Mesodermal cell (in vitro differentiated cells): ENCODE results near the gene KCNT1.

ENCODE experiments used
- H3K27ac ChIP-seq: 2 replicates; pipeline ENCODE4 v1.7.0; 2013; ENCODE audit warnings: mild to moderate bottlenecking, low read depth, low read length, moderate library complexity; ENCODE audit not compliant: severe bottlenecking
- H3K36me3 ChIP-seq: 2 replicates; pipeline ENCODE4 v1.7.1; 2013; ENCODE audit warnings: mild to moderate bottlenecking, low read length, moderate library complexity; ENCODE audit not compliant: control insufficient read depth, insufficient read depth
- H3K4me1 ChIP-seq: one replicate; pipeline ENCODE4 v1.7.1; 2013; ENCODE audit warnings: mild to moderate bottlenecking, low read length; ENCODE audit not compliant: insufficient read depth, control insufficient read depth, poor library complexity, severe bottlenecking
- H3K4me3 ChIP-seq: 2 replicates; pipeline ENCODE4 v1.7.0; 2013; ENCODE audit warnings: low read length, control low read depth, mild to moderate bottlenecking; ENCODE audit not compliant: insufficient read depth, poor library complexity, severe bottlenecking; ENCODE audit errors: extremely low read depth
- H3K9me3 ChIP-seq: 2 replicates; pipeline ENCODE4 v1.7.1; 2013; ENCODE audit warnings: mild to moderate bottlenecking, low read length, moderate library complexity; ENCODE audit not compliant: control insufficient read depth
- WGBS, 2 experiments: methylation state at CpG; one replicate each; pipeline ENCODE4 v1.1.5; 2013; ENCODE audit warnings: missing lambda C conversion rate in 2 of 2; ENCODE audit not compliant: insufficient coverage in 2 of 2; 5-methylcytosine and 5-hydroxymethylcytosine counted together

Gene KCNT1

DNA sequence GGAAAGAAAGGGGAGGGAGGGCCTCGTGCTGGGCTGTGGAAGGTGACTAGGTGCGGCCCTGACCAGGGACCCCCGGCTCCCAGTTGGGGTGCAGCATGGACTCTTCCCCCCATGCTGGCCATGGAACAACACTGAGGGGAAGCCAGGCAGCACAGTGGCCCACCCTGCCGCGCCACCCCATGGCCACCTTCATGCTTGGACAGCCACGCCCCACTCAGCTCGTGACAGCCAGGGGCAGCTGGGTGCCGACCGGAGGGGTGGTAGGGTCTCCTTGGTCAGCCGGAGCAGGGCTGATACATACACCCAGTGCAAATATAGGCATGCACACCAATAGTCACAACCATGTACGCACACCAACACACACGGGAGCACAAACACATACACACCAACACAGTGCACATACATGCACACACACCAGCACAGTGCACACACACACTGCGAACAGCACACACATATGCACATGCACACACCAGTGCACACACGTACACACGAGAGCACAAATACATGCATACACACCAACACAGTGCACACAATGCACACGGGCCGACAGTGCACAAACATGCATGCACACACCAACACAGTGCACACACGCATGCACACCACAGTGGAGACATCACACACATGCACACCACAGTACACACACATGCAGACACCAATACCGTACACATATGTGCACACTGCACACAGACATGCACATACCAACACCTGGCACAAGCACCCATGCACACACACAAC is 11.0 kb upstream of the KCNT1 start:
- Histone ChIP-seq H3K27ac (no peak overlapping the region), H3K9me3 (no peaks in the 10 kb centered on the region), H3K4me3 (no peak overlapping the region), H3K36me3 (no peaks in the 10 kb centered on the region), H3K4me1 (peaks cover 6% of the 10 kb centered on the region)
- 89 to 92% methylated on average over 10 to 14 of the region's 19 CpGs for WGBS, 2 experiments

DNA sequence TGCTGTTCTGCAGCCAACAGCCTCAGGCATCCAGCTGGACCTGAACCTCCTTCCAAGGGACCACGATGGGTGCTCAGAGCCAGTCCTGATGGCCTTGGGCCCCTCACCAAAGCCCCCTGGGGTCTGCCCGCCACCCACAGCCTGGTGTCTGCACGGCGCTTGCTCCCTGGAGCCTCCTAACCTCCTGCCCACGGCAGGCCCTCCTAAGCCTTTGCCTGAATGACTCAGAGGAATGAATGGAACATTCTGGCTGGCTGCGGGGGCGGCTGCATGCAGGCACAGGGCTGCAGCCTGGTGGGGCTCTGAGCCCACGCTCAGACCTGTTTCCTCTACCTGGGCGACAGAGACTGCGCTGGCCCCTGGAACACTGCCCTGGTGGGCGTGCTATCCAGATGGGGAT is 9.6 kb upstream of the KCNT1 start:
- WGBS, 2 experiments: 82 to 93% methylated on average over 10 to 11 of the region's 11 CpGs
- Histone ChIP-seq H3K27ac (no peak overlapping the region), H3K9me3 (no peaks in the 10 kb centered on the region), H3K4me1 (peaks cover 6% of the 10 kb centered on the region), H3K4me3 (no peak overlapping the region), H3K36me3 (no peaks in the 10 kb centered on the region)

DNA sequence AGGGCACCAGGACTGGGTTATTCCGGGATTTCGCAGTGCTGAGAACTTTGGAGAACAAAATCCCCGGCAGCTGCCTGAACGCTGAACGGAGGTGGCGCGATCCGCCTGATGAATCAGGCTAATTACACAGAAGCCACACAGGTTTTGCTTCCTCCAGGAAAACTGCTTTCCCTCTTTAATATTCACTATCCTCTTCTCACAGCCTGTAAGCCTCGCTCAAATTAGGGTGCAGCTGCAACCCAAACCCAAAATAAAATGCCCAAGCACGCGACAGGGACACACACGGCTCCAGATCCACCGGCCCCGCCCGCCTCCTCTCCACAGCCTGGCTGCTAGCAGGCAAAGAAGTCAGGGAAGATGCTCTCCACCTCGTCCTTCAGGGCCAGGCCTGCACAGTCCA is 8.7 kb upstream of the KCNT1 start:
- H3K27ac ChIP-seq: no peak overlapping the region
- 88 to 95% methylated on average over 16 of the region's 16 CpGs for WGBS, 2 experiments
- no peaks in the 10 kb centered on the region for H3K9me3 ChIP-seq
- no peaks in the 10 kb centered on the region for H3K36me3 ChIP-seq
- no peak overlapping the region for H3K4me3 ChIP-seq
- peaks cover 6% of the 10 kb centered on the region for H3K4me1 ChIP-seq

DNA sequence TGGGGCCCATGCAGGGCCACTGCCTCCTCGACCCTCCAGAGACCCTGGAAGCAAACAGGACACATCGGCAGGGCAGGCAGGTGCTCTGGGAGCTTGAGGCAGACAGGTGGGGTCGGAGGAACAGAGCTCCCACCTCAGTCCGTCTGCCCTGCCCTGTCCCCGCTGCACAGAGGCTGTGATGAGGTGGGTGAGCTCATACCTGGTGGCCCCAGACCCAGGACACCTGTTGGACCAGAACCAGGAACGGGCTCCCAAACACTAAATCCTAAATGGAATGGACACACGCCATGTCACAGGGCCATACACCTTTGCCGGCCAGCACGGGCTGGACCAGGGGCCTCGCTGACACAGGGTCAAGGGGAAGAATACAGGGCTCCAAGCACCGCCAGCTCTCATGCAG is 8.2 kb upstream of the KCNT1 start:
- H3K36me3 ChIP-seq: no peaks in the 10 kb centered on the region
- 92 to 97% methylated on average over 11 of the region's 11 CpGs for whole genome bisulfite sequencing, 2 experiments
- H3K27ac ChIP-seq: no peak overlapping the region
- H3K9me3 ChIP-seq: no peaks in the 10 kb centered on the region
- no peak overlapping the region for H3K4me3 ChIP-seq
- H3K4me1 ChIP-seq: peaks cover 6% of the 10 kb centered on the region

DNA sequence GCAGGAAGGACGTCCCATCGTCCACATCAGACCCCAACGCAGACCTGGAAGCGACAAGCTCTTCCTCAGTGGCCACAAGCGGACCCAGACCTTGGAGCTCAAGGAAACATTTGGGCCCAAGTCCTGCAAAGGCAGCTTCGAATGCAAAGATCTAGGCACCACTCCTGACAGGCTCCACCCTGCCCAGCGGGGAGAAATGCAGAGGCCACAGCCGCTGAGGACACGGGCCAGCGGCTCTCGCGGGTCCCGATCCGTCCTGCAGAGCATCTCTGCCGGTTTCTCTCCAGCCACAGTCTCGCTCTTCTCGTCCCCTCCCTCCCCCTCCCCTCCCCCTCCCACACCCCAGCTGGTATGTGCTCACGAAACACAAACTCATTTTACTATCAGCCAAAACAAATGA is 7.6 kb upstream of the KCNT1 start:
- H3K36me3 ChIP-seq: no peaks in the 10 kb centered on the region
- H3K4me3 ChIP-seq: no peak overlapping the region
- WGBS, 2 experiments: 80 to 81% methylated on average over 14 to 16 of the region's 18 CpGs
- peaks cover 6% of the 10 kb centered on the region for H3K4me1 ChIP-seq
- H3K9me3 ChIP-seq: no peaks in the 10 kb centered on the region
- H3K27ac ChIP-seq: no peak overlapping the region

DNA sequence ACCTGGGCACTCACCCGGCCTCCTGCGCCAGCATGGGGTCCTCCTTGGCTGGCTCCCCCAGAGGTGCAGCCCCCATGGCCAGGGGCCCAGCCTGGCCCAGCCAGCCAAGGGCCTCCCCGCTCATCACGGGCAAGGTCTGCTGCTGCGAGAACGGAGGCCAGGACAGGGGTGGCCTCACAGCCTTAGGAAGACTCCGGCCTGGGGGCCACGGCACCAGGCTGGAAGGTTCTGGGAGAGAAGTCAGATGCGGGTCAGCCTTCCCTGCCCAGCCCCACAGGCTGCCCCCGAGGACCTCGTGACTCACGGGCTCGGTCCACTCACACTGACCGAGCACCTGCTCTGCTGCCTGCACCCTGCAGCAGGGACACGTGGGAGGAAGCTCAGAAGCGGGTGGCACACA is 6.9 kb upstream of the KCNT1 start:
- 91 to 96% methylated on average over 16 of the region's 16 CpGs for WGBS, 2 experiments

DNA sequence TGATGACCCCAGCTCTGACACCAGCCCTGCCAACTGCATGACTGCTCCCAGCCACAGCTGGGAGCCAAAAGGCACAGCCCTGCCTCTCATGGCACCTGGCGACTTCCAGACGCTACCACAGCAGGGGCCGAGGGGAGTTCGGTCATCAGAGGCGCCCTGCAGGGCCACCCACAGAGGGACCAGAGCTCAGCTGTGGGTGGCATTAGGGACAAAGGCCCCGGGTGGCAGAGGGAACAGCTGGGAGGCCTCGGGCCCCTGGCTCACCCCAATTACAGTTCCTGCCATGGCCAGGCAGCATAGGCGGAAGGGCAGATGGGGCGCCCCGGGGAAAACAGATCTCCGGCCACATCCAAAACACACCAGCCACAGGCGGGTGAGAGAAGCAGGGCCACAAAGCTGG is 6.3 kb upstream of the KCNT1 start:
- Histone ChIP-seq H3K4me1 (peaks cover 6% of the 10 kb centered on the region), H3K27ac (no peak overlapping the region), H3K9me3 (no peaks in the 10 kb centered on the region), H3K4me3 (no peak overlapping the region), H3K36me3 (no peaks in the 10 kb centered on the region)
- WGBS, 2 experiments: 95 to 97% methylated on average over 6 to 11 of the region's 12 CpGs

More for the DNA sequence above, 6.9 kb upstream of the KCNT1 start:
- H3K36me3 ChIP-seq: no peaks in the 10 kb centered on the region
- no peaks in the 10 kb centered on the region for H3K9me3 ChIP-seq
- no peak overlapping the region for H3K4me3 ChIP-seq
- no peak overlapping the region for H3K27ac ChIP-seq
- peaks cover 6% of the 10 kb centered on the region for H3K4me1 ChIP-seq

DNA sequence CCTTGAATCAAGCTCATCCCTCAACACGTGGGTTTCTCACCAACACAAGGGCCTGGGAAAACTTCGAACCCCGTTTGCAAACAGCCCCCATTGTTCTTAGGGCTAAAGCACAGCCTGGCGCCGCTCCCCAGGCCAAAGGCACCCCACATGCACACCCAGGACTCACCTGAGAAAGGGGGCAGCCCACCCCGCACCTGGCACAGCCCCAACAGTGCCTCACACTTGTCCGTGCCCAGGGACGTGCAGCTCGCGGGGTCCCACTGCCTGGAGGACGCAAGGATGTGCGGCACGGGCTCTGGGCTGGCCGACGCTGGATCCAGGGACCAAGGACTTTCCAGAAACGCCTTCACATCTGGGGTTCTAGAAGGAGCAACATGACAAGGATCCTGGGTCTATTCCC is 5.5 kb upstream of the KCNT1 start:
- Histone ChIP-seq H3K27ac (no peak overlapping the region), H3K4me3 (no peak overlapping the region), H3K9me3 (no peaks in the 10 kb centered on the region), H3K36me3 (no peaks in the 10 kb centered on the region), H3K4me1 (peaks cover 6% of the 10 kb centered on the region)
- 76 to 92% methylated on average over 14 to 16 of the region's 16 CpGs for WGBS, 2 experiments

DNA sequence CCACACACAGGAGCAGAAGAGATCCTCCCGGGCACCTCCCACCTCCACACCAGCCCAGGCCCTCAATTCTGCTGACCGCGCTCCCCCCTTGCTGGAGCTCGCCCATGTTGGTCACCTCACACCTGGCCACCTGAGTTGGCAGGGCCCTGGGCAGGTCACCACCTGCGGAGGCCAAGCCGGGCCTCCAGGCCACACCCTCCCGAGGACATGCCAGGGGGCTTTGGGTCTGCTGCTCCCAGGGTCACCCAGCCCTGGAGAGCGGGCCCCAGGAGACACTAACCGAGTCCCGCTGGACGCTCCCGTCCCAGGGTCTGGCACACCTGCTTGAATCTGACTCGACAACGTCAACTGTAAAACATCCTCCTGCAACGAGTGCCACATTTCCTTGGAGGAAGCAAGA is 4.8 kb upstream of the KCNT1 start:
- WGBS, 2 experiments: 88 to 92% methylated on average over 13 to 14 of the region's 15 CpGs
- Histone ChIP-seq H3K4me3 (no peak overlapping the region), H3K9me3 (no peaks in the 10 kb centered on the region), H3K27ac (no peak overlapping the region), H3K36me3 (no peaks in the 10 kb centered on the region), H3K4me1 (peaks cover 6% of the 10 kb centered on the region)

DNA sequence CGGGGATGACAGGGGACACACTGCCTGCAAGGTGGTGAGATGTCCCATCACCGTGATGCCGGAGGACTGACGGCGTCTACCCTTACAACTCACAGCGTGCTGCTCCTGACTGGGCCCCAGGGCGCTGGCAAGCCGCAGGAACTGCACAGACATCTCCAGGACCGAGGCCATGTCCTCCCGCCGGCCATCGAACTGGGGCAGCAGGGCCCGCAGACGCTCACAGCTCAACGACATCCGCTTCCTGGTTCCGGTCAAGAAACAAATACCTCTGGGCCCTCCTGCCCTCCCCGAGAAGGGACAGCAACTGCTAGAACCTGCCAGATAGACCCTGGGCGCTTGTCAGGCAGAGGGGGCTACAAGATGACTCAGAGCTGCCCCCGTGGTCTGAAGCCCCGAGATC is 3.7 kb upstream of the KCNT1 start:
- no peaks in the 10 kb centered on the region for H3K36me3 ChIP-seq
- H3K4me3 ChIP-seq: no peak overlapping the region
- H3K9me3 ChIP-seq: no peaks in the 10 kb centered on the region
- WGBS, 2 experiments: 91% methylated on average over 19 to 21 of the region's 21 CpGs
- H3K27ac ChIP-seq: no peak overlapping the region
- no peaks in the 10 kb centered on the region for H3K4me1 ChIP-seq

DNA sequence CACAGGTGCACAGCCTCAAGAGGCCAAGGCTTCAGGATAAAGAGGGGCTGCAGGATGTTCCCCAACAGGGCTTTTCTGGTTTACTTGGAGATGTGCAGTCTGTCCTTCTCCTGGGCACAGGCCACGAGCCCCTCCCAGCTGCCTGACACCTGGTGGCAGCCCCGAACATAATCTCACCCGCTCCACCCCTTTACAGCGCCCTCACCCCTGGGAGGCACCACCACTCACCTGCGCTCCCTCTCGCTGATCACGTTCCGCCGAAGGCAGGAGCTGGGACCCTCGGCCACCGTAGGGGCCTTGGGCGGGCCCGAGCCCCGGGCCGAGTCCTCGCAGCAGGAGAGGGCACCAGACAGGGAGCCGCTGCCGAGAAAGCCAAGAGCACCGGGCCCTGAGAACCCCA is 3.2 kb upstream of the KCNT1 start:
- no peaks in the 10 kb centered on the region for H3K36me3 ChIP-seq
- H3K4me3 ChIP-seq: no peak overlapping the region
- no peak overlapping the region for H3K27ac ChIP-seq
- H3K4me1 ChIP-seq: no peaks in the 10 kb centered on the region
- no peaks in the 10 kb centered on the region for H3K9me3 ChIP-seq
- WGBS, 2 experiments: 78 to 89% methylated on average over 5 to 19 of the region's 19 CpGs
